M059J (cell line): ENCODE data around the gene CRHR1. TPM values are rescaled to one million over a fixed set of nuclear protein-coding genes. Genes with fewer than 3 reads are reported as not detected.

ENCODE experiments used
- DNase-seq: peaks from one replicate; pipeline ENCODE4 v3.0.0-alpha.2; 2012; ENCODE audit warnings: low read depth
- total RNA-seq: library from RNA; depleted of rRNA; stranded (reverse); fragments of >200 nt; shearing (Covaris generic); gene quantifications from 2 replicates; pipeline ENCODE4 v1.2.3, GENCODE V29; 2014

Gene CRHR1
- total RNA-seq, 1 experiment from 2014 or later = not detected

DNA sequence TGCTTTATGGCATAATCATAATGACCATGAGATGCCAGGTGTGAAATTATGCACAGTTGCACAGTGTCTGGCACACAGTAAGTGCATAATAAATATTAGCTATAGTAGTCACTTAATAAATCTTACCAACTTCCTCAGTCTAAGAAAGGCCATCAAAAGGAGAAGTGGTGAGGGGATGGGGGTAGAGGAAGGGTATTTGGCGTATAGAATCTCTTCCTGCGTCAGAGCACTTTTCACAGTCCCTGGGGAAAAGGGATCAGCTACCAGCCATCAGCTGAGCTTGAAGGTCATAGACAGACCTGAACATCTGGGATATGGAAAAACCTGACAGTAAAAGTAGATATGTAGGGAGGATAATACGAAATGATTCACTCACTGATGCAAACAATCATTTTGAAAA, 5.8 kb downstream of the CRHR1 start:
- no peak for DNase-seq

DNA sequence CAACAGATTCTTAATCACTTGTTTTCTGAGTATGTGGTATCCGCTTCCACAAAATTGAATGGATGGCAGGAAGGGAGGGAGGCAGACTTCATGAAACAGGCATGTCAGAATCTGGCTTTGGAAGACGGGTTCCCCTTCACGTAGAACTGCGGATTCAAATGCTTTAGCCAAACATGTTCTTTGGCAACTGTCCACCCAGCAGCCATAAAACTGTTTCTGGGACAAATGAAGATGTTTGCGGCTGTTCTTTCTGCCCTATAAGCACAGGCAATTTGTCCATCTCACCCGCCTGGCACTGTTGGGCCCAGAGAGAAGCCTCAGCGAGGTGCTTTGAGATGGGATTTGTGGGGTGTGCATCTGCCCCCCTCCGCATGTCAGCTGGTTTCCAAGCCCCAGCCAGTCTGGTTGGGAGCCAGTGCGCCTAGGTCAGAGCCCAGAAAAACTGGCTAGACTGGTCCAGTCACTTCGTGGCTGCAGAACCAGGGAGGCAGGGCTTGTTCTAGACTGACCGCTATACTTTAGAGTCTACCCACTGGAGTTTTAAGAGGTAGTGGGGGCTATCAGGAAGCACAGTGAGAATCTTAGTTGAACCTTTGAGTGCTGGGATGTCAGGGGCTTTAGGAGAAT, 6.3 kb downstream of the CRHR1 start:
- no peak for DNase-seq

DNA sequence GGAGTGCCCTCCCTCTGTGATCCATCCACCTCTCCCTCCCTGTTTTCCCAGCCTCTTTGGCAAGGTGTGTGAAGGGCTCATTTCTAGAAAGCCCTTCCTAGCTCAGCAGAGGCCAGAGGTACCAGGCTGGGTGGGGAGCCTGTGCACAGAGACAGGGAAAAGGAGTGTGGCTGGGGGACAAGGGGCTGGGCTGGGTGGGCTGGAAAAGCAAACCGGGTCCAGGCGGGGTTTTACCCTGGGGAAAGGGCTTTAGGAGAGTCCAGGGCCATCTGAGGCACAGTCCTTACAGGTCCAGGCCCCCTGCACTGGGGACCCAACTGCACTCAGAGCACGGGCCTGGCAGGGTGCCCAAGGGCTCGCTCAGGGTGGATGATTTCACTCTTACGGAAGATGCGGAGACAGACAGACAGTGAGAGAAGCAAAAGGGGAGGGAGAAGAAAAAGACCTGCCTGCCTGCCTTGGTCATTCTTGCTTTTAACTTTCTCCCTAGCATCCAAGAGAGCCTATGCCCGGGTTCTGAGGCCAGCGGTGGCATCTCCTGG, 7.0 kb downstream of the CRHR1 start:
- no peak for DNase-seq

DNA sequence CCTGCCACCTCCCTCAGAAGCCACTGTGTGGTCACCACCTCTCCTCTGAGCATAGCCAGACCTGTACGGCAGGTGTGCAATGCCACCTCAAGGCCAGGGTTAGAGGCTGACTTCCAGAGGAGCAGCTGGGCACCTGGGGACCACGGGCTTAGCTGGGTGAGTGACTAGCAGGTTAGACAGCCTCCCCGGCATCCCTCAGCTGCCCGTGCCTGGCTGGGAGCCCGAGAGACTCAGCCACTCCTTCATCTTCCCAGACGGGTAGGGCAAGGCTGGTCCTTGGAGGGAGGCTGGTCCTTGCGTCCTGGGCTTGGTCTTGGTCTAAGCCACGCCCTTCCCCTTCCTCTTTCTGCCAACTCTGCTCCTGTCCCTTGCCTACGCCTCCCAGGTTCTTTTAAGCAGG, 7.8 kb downstream of the CRHR1 start:
- DNase-seq = no peak

DNA sequence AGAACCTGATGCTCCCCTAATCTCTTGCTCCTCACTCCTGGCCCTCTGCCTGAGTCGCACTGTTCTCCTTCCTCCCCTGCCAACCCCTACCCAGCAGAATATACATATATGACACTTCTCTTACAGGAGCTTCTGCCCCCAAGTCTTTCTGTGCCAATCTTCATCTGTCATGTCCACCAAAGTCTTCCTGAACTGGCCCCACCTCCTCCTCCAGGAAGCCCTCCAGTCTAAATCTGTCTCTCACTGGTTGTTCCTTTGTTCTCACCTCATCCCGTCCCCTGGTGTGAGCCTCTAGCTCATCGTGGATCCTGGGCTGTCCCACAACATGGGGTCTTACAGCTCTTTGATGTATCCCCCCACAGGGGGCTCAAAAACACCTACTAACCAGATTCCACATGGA, 8.3 kb downstream of the CRHR1 start:
- DNase-seq = no peak

DNA sequence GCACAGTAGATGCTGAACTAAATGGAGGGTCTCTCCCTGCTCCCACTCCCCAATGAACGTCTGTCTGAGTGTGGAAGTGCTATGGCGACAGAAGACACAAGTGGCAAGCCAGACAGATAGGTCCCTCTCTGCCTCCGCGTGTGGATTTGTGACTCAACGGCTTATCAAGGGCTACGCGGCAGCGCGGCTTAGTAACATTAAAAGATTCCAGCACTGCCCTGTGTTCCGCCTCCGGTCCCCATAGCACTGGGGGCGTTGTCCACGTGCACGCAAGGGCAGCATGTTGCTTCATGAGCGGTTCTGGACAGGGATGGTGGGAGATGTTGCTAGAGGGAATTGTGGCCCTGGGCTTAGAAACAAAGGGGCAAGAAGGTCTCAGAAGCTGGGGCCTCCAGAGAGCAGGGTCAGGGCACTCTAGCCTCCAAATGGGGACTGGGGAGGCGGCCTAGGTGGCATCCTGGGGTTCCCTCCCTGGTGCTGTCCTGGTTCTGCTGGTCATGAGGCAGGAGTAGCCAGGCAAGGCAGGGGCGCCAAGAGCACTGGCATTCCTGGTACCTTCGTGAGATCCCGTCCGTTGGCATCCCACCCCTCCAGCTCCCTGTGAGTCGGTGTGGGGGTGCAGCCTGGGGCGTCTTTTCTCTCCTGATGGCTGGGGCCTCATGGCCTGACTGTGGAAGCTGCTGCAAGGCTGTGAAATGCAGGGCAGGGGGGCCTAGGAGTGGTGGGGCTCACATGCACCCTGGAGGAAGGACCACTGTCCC, 9.1 kb downstream of the CRHR1 start:
- no peak for DNase-seq

DNA sequence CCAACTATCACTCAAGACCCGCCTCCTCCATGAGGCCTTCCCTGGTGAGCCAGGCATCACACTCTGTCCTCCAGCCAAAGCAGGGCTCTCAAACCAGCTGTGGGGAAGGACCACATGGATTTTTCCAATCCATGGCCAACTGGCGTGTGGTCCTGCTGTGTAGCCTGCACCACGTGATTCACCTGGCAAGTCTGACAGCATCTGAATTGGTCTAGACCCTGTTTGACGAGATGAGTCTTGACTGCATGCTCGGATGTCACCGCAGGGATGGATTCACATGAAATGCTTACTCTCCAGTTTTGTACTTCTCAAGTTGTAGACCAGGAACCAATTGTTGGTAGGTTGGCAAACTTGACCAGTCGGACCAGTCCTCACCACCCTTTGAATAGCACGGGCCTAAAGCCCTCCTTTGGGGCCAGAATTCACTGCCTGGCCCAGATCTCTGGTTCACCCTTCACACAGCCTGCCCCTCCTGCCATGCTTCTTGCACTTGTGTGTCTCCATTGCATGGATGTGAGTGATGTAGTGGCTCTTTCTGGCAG, 9.9 kb downstream of the CRHR1 start:
- DNase-seq = no peak

DNA sequence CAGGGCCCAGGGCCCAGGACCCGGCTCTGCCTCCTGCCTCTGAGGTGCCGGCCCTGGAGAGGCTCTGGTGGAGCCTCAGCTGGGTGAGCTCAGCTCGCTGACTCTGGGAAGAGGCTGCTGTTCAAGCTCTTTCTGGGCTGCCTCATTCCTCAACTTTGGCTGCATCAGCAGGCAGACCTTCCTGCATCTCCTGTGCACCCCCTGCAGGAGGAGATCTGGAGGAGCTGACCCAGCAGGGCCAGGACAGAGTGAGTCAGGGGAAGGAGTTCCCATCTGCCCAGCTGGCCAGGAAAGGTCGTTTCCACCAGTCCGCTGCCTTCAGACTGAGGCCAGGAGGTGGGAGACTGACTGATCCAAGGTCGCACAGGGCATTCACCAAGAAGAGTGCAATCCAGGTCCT, 10.7 kb downstream of the CRHR1 start:
- peak; percentile 16 for DNase-seq

DNA sequence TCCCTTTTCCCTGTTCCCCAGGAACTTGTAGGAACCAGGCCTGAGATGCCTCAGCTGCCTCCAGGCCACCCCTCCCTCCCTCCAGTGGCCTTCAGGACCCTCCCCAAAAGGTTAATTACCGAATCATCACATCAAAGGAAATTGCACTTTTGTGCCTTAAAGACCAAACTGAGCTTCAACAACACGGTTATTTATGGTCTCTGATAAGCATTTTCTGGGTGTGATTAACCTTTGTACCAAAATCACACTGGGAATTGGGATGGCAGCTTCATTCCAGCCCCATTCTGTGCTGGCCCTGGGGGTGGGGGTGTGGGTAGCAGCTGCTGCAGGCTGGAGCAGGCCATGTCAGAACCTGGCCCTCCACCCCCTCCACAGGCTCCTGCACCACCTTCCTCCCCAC, 16.7 kb downstream of the CRHR1 start:
- DNase-seq = no peak

DNA sequence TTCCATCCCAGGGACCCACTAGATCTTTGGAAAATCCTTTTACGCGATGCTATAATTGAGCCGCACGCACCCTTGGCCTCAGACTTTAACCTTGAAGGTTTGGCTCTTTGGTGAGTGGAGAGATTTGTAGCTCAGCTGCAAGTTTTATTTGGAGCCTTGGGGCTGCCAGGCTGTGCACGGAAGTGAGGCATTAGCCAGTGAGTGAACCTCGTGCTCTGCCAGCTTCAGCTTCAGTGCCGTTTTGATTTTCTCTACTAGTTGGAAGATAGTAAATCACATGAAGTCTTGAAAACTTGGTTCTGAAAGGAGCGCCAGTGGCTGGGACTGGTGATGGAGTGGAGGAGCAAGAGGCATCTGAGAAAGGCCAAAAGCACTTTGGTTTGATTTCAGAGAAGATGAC, 17.3 kb downstream of the CRHR1 start:
- no peak for DNase-seq

DNA sequence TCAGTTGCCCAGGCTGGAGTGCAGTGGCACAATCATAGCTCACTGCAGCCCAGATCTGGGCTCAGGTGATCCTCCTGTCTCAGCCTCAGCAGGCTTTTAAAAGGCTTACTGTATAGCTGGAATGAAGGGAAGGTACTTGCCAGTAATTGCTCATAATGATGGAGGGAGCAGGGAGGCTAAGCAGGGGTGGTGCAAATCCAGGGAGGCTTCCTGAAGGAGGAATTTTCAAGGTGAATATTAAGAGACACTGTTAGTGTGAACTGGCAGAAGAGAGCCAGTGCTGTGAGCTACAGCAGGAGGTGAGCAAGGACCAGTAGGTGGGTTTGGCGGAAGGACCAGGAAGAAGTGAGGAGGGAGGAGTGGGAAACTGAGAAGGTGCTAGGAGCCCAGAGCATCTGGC, 24.7 kb downstream of the CRHR1 start:
- DNase-seq = no peak

DNA sequence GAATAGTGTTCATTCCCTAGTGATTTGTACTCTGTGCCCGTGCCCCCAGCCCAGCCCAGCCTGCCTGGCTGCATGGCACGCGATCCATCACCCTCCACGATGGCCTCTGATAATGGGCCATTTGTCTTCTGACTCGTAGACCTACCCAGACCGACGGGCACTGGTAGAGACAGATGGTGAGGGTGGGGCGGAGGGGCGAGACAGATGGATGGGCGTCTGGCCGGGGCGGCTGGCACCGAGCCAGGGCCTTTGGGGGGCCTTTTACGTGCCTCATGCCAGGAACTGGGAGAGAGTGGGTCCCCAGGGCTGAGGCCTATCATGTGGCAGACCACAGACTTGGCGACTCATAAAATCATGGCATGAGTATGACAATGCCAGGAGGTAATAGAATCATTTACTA, 25.4 kb downstream of the CRHR1 start:
- DNase-seq = no peak

DNA sequence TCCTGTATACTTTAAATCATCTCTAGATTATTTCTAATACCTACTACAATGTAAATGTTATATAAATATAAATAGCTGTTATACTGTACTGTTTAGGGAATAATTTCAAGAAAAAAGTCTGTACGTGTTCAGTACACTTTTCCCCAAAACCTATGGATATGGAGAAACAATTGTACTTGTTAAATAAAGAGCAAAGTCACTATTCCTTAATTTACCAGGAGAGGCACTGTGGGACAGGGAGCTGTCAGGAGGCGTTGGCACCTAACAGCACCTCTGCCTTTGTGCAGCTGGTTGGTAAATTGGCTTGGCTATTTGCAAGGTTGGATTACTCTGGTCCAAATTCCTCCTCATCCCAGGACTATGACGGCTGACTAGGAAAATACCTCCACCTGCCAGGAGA, 28.0 kb downstream of the CRHR1 start:
- DNase-seq = peak; percentile 17

DNA sequence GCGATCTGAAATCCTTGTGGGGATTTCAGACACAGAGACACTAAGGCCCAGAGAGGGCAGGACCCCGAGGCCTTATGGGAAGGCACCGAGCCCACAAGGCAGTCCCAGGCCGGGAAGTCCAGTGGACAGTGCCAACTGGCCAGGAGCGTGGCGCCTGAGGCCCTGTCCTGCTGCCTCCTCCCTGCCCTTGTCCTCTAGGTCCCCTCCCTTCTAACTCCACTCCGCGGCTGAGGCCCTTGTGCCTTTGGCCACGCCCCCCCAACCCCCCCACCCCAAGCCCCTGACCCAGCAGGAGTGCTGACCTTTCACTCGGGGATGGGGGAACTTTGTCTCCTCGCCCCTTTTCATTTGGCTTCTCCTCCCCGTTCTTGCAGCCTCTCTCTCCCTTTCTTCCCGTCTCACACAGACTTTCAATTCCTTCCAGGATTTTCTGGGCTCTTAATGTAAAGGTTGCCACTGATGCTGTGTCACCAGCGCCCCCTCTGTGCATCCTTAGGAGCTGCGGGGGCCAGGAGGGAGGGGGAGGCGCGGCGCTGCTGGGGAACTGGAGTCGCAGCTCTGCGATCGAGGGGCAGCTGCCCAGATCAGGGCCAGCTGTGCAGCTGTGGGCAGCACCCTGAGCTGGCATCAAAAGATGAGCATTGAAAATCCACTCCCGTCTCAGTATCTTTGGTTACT, 29.1 kb downstream of the CRHR1 start:
- no peak for DNase-seq

DNA sequence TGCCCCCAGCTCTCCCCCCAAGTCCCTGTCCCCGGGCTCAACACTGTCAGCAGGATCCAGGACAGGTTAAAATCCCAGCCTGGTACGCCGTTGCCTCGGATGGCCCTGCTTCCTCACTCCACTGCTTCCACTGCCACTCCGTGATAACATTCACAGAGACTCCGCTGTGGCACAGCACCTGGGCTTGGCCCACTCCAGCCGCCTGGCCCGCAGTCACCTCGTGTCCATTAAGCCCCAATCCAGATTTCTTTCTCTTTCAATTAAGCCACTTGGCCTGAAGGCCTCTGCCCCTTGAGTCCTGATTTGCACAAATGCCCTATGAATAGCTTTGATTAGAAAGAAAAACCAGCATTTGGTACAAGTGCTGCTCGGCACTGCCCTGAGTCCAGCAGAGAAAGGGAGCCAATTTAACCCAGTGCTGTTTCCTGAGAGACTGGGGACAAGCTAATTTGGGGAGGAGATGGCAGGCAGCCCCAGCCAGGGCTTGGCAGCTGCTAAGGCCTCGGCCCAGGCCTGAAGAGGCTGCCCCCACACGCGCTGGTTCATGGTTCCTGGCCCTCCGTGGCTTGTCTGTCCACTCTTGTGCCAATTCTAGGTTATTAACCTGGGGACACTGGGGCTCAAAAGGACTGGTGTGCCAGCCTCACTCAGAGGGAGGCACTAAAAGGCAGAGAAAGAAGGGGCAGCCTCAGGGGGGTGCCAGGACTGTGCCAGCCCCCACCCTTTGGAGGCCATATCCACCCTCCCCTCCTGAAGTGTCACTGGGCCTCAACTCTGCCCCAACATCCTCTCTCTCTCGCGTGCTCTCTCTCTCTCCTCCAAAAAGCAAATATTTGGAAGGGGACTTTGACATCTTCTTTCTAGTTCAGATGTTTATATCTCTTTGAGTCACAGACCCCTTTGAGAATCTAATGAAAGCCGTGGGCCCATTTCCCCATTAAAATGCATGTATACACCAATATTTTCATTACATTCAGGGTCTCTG, 30.8 kb downstream of the CRHR1 start:
- no peak for DNase-seq

DNA sequence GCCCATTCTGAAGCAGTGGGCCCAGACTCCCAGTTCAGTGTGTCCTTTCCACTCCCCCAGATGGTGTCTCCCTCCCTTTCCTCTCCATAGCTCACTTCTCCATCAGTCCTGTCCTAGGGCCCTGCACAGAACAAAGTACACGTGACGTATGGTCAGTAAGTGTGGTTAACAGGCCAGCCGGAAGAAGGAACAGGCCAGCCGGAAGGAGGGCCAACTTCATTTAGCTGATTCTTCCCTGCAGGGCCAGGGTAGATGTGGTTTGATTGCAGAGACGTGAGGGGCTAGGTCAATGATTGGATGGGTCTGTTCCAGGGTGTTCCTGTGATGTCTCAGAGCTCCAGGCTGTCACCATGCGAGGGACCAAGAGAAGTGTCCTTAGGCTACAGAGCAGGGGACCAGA, 31.6 kb downstream of the CRHR1 start:
- no peak for DNase-seq

DNA sequence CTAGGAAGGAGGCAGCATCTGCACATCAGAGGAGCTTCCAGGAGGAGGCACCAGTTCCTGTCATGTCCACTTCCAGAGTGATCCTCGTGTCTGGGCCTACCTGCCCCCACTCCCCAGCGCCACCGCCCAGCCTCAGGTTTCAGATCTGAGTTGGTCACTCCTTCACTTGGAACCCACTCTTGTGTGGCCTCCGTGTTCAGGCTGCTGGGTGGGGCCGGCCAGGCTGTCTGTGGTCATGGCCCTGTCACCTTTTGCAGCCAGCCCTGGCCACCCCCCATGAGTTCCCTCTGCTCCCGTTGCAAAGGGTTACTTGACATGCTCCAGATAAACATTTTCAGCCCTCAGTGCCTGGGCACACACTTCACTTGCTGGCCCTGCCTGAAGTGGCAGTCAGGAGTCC, 33.9 kb downstream of the CRHR1 start:
- DNase-seq = no peak

DNA sequence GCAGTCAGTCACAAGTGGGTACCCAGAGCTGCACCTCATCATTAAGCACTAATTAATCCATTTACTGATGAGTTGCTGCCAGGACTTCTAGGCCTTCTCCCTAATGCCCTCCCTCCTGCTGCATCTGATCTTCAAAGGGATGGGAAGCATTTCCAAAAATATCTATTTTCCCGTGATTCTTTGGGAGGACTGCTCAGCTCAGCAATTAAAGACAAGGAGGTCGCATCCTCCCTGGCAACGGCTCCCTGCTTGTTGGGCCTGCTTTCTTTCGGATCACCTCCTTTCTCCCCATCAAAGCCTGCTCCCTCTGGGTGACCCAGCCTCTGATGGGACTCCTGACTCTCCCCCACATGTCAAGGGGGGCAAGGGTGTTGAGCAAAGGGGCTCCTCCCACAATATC, 34.6 kb downstream of the CRHR1 start:
- DNase-seq = no peak

DNA sequence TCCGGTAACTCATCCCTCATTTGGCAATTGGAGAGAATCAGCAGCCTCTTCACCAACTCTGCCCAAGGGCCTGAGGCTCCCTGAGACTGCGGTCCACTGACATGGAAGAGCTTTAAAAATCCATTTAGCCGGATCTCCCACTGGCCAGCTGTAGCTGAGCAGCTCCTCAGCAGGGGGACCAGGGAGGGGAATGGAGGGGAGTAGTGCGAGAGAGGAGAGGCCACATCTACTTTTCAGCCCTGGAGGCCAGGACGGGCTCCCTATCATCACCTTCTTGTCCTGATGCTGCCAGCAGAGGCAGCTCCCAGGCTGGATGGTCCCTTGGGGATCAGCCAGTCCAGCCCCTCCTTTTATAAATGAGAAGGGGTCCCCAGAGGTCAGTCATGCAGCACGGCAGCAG, 35.5 kb downstream of the CRHR1 start:
- no peak for DNase-seq

DNA sequence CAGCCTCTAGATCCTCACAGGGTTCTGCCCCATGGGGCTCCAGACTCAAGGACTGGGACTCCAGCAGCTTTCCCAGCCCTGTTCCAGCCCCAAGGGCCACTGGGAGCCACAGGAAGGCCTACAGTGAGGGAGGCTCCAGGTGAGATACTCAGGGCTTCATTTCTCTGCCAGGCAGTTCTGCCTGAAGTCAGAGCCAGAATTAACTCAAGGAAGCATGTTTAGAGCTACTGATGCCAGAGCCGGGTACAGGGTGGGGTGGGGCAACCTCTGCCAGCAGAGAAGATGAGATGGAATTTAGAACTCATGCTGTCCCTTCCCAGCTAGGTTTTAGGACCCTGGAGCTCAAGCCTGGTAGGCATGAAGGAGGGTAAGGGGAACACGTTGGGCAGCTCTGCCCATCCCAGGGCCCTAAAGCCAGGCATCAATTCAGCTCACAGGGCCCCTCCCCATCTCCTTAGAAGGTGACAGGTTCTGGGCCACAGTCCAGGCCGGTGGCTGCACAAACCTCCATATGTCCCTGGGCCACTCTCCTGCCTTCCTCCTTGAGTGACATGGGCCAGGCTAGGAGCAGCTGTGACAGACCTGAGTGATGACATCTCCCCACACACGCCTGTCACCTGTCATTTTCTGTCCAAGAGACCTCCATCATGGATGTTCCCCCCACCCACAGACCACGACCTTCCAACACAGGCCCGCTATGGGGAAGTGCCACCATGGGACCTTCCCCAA, 36.1 kb downstream of the CRHR1 start:
- no peak for DNase-seq

DNA sequence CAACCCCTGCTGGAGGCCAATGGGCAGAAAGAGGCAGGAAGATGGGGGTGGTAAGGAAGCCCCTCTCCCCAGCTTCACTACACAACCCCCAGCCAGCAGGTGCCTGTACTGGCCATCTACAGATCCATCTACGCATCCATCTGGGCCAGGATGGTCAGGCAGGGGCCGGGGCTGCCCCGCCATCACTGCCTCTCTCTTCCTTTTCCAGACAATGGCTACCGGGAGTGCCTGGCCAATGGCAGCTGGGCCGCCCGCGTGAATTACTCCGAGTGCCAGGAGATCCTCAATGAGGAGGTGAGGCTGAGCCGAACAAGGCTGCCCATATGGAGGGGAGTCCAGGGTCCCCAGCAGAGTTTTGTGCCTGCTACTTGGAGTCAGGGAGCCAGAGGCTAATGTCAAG, 37.0 kb downstream of the CRHR1 start:
- DNase-seq = no peak
